Measurements from ENCODE around the gene GALR2.

DNA sequence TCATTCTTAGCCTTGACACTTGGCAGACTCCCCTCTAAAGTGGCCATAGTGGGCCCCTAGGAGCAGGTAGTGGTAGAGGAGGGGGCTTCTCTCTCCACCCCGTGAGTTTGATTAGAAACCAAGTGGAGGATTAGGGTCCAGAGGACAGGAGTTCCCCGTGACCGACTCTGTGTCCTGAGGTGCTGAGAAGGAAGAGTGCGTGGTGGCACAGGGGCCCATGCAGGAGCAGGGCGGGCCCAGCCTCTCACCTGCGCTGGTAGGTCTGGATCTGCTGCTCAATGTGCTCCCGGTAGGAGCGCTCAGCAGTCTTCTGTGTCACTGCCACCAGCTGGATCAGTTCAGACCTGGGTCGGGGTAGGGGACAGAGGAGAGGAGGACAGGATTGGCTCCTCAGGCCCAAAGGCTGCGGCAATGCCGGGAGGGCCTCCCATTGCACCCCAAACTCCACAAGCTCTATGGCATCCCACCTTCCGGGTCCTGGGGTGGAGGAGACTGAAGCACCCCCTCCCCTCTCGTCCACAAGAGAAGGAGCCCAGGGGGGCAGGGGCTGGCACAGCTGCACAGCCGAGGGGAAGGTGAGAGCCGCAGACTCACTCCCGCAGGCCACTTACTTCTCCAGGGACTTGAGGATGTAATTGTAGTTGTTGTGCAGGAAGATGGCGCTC, 10.6 kb downstream of the GALR2 start:
- TF ChIP-seq ZZZ3 (IDR thresholded peaks at IDR 0.05) (no peak), ZNF197 (CRISPR knock-in tag; IDR thresholded peaks at IDR 0.05; ENCODE audit: low read depth) (no peak)
- TF ChIP-seq, protein P1, sequence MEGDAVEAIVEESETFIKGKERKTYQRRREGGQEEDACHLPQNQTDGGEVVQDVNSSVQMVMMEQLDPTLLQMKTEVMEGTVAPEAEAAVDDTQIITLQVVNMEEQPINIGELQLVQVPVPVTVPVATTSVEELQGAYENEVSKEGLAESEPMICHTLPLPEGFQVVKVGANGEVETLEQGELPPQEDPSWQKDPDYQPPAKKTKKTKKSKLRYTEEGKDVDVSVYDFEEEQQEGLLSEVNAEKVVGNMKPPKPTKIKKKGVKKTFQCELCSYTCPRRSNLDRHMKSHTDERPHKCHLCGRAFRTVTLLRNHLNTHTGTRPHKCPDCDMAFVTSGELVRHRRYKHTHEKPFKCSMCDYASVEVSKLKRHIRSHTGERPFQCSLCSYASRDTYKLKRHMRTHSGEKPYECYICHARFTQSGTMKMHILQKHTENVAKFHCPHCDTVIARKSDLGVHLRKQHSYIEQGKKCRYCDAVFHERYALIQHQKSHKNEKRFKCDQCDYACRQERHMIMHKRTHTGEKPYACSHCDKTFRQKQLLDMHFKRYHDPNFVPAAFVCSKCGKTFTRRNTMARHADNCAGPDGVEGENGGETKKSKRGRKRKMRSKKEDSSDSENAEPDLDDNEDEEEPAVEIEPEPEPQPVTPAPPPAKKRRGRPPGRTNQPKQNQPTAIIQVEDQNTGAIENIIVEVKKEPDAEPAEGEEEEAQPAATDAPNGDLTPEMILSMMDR (IDR thresholded peaks at IDR 0.05 in 2 of 3, conservative IDR thresholded peaks at IDR 0.05 in 1 of 3; ENCODE audit: insufficient read depth in 2 of 3, low read depth in 1 of 3, low read length in 3 of 3): no peak

All from K562 (cell line).